ENCODE results near the gene RTP5.

- TF ChIP-seq CTCF (IDR thresholded peaks at IDR 0.05): no peak
- TF ChIP-seq POLR2AphosphoS5 (IDR thresholded peaks at IDR 0.05): no peak
- no peak for TF ChIP-seq EP300 (IDR thresholded peaks at IDR 0.05)
- no peak for TF ChIP-seq POLR2A (IDR thresholded peaks at IDR 0.05)
Measured at GRCh38 chr2:241864168-241864849, 5.2 kb upstream of the RTP5 start.
